H1 (cell line): ENCODE data around the gene SLC38A1. TPM values are rescaled to one million over a fixed set of nuclear protein-coding genes. Genes with fewer than 3 reads are reported as not detected.

Experiments
- CTCF ChIA-PET: fragments of 300-600 bp; sonication (Branson Sonifier 250); formaldehyde crosslinking; loops from one replicate; lab custom pipeline; 2021; ENCODE audit not compliant: partially characterized antibody; lab: Charles Lee
- POLR2A ChIA-PET: fragments of 300-600 bp; sonication (Branson Sonifier 250); formaldehyde crosslinking; loops from one replicate; lab custom pipeline; 2021; ENCODE audit warnings: inconsistent platforms; ENCODE audit not compliant: partially characterized antibody; lab: Charles Lee
- DNase-seq, 2 experiments: peaks; one replicate each; pipeline versions ENCODE4 v3.0.0 to v3.0.0-alpha.2; 2010 to 2022; ENCODE audit warnings: low spot score in 2 of 2, low read depth in 1 of 2, mixed read lengths in 1 of 2
- FAIRE-seq: peaks from 2 replicates; lab custom pipeline; 2011; peaks lifted over from hg19 to GRCh38; lab: Jason Lieb, UNC
- H2AFZ ChIP-seq: 2 replicates; pipeline ENCODE4 v1.8.1; 2012; ENCODE audit warnings: low read length, inconsistent platforms
- H2AK5ac ChIP-seq: 2 replicates; pipeline ENCODE4 v1.6.1; 2013; ENCODE audit warnings: low read depth, low read length
- H2BK120ac ChIP-seq: replicated peaks from 2 replicates; pipeline ENCODE3; 2013; ENCODE audit warnings: low read depth, low read length, inconsistent platforms
- H2BK12ac ChIP-seq: 2 replicates; pipeline ENCODE4 v1.6.1; 2013; ENCODE audit warnings: low read depth, low read length
- H2BK15ac ChIP-seq: 2 replicates; pipeline ENCODE4 v1.6.1; 2013; ENCODE audit warnings: low read length
- H2BK20ac ChIP-seq: 2 replicates; pipeline ENCODE4 v1.6.1; 2013; ENCODE audit warnings: low read length
- H2BK5ac ChIP-seq: 2 replicates; pipeline ENCODE4 v1.6.1; 2013; ENCODE audit warnings: low read depth, low read length
- H3K14ac ChIP-seq: 2 replicates; pipeline ENCODE4 v1.6.1; 2013; ENCODE audit warnings: inconsistent platforms; ENCODE audit not compliant: insufficient read length
- H3K18ac ChIP-seq: 2 replicates; pipeline ENCODE4 v1.6.1; 2013; ENCODE audit warnings: low read length; ENCODE audit errors: extremely low read depth
- H3K23ac ChIP-seq: 2 replicates; pipeline ENCODE4 v1.6.1; 2013; ENCODE audit warnings: inconsistent platforms; ENCODE audit not compliant: insufficient read length
- H3K23me2 ChIP-seq: 2 replicates; pipeline ENCODE4 v1.6.1; 2013; ENCODE audit warnings: low read depth, low read length
- H3K27ac ChIP-seq: 2 replicates; pipeline ENCODE4 v1.6.1; 2011; ENCODE audit warnings: low read depth, low read length, inconsistent platforms
- H3K27me3 ChIP-seq, 4 experiments: replicated peaks in 1 of 4; 1 replicate in 1 of 4; 2 replicates in 3 of 4; pipeline versions ENCODE4 v1.6.1 to v1.8.1; 2011 to 2013; ENCODE audit warnings: low read length in 3 of 4, mild to moderate bottlenecking in 3 of 4, inconsistent platforms in 2 of 4, mixed read lengths in 2 of 4, moderate library complexity in 1 of 4; ENCODE audit not compliant: control insufficient read depth in 3 of 4, insufficient read depth in 3 of 4; ENCODE audit errors: extremely low read depth in 1 of 4
- H3K36me3 ChIP-seq, 4 experiments: 2 replicates each; pipeline versions ENCODE4 v1.6.1 to v1.8.1; 2011 to 2013; ENCODE audit warnings: mild to moderate bottlenecking in 4 of 4, low read length in 3 of 4, moderate library complexity in 2 of 4, control low read depth in 1 of 4, inconsistent platforms in 1 of 4; ENCODE audit not compliant: insufficient read depth in 4 of 4, control insufficient read depth in 2 of 4
- H3K4ac ChIP-seq: replicated peaks from 2 replicates; pipeline ENCODE3; 2013; ENCODE audit warnings: low read length, low read depth, mixed read lengths, inconsistent platforms; ENCODE audit not compliant: insufficient read length
- H3K4me1 ChIP-seq, 4 experiments: replicated peaks in 1 of 4; 1 replicate in 1 of 4; 2 replicates in 3 of 4; pipeline versions ENCODE4 v1.6.1 to v1.8.1; 2011 to 2013; ENCODE audit warnings: low read length in 3 of 4, inconsistent platforms in 2 of 4, mixed read lengths in 1 of 4; ENCODE audit not compliant: insufficient read depth in 4 of 4, control insufficient read depth in 3 of 4
- H3K4me2 ChIP-seq, 2 experiments: 2 replicates each; pipeline versions ENCODE4 v1.6.1 to v1.8.1; 2011 to 2013; ENCODE audit warnings: low read depth in 2 of 2, low read length in 2 of 2, control low read depth in 1 of 2, inconsistent platforms in 1 of 2, mild to moderate bottlenecking in 1 of 2; ENCODE audit not compliant: insufficient read depth in 1 of 2
- H3K4me3 ChIP-seq, 4 experiments: fragments of 200-600, 300-600 bp in 1 of 4; sonication (generic), shearing (Covaris generic), sonication (Bioruptor Twin) in 1 of 4; 2 replicates each; pipeline versions ENCODE4 v1.5.1 to v1.8.1; 2011 to 2016; ENCODE audit warnings: low read length in 4 of 4, low read depth in 3 of 4, control low read depth in 2 of 4, inconsistent platforms in 2 of 4, mild to moderate bottlenecking in 2 of 4, mixed read lengths in 1 of 4, moderate library complexity in 1 of 4; ENCODE audit not compliant: insufficient read depth in 2 of 4; ENCODE audit errors: extremely low read depth in 1 of 4
- H3K56ac ChIP-seq: replicated peaks from 2 replicates; pipeline ENCODE3; 2013; ENCODE audit warnings: low read depth, mild to moderate bottlenecking, mixed read lengths, low read length, inconsistent platforms; ENCODE audit not compliant: insufficient read length
- H3K79me1 ChIP-seq: 2 replicates; pipeline ENCODE4 v1.6.1; 2013; ENCODE audit warnings: low read depth, low read length, control low read depth
- H3K79me2 ChIP-seq, 2 experiments: 2 replicates each; pipeline versions ENCODE4 v1.6.1 to v1.8.1; 2012 to 2013; ENCODE audit warnings: low read length in 2 of 2, mild to moderate bottlenecking in 2 of 2, inconsistent platforms in 1 of 2; ENCODE audit not compliant: insufficient read depth in 2 of 2, control insufficient read depth in 1 of 2
- H3K9ac ChIP-seq, 4 experiments: replicated peaks in 1 of 4; 1 replicate in 1 of 4; 2 replicates in 3 of 4; pipeline versions ENCODE4 v1.6.1 to v1.8.1; 2011 to 2013; ENCODE audit warnings: low read depth in 3 of 4, low read length in 3 of 4, control low read depth in 2 of 4, mild to moderate bottlenecking in 2 of 4, moderate library complexity in 2 of 4, inconsistent platforms in 1 of 4; ENCODE audit errors: extremely low read depth in 1 of 4
- H3K9me3 ChIP-seq, 2 experiments: 2 replicates each; pipeline versions ENCODE4 v1.6.1 to v1.8.1; 2012 to 2013; ENCODE audit warnings: mild to moderate bottlenecking in 2 of 2, moderate library complexity in 2 of 2, control low read depth in 1 of 2, inconsistent platforms in 1 of 2, low read depth in 1 of 2, low read length in 1 of 2, mixed read lengths in 1 of 2; ENCODE audit not compliant: insufficient read depth in 2 of 2
- H4K20me1 ChIP-seq, 2 experiments: replicated peaks in 1 of 2; 2 replicates each; pipeline versions ENCODE3 to v1.8.1; 2011 to 2013; ENCODE audit warnings: inconsistent platforms in 2 of 2, low read length in 2 of 2, mild to moderate bottlenecking in 1 of 2; ENCODE audit not compliant: insufficient read depth in 2 of 2, control insufficient read depth in 1 of 2
- H4K5ac ChIP-seq: 2 replicates; pipeline ENCODE4 v1.6.1; 2013; ENCODE audit warnings: low read length, low read depth, mixed read lengths, inconsistent platforms; ENCODE audit not compliant: insufficient read length
- H4K8ac ChIP-seq: 2 replicates; pipeline ENCODE4 v1.8.0; 2013; ENCODE audit warnings: mild to moderate bottlenecking, moderate library complexity, low read length, inconsistent platforms; ENCODE audit not compliant: insufficient read depth; ENCODE audit errors: extremely low read depth
- H4K91ac ChIP-seq: replicated peaks from 2 replicates; pipeline ENCODE3; 2013; ENCODE audit warnings: low read length, mixed read lengths, inconsistent platforms; ENCODE audit not compliant: insufficient read length
- ASH2L ChIP-seq: fragments of 200-600, 300-600 bp; sonication (generic); IDR thresholded peaks from one replicate; pipeline ENCODE4 v1.7.1; 2017; ENCODE audit warnings: low read length
- ATF3 ChIP-seq: IDR thresholded peaks from 2 replicates; pipeline ENCODE4 v1.6.1; 2011; ENCODE audit warnings: low read depth, mild to moderate bottlenecking, low read length; ENCODE audit not compliant: insufficient read depth
- CEBPB ChIP-seq: IDR thresholded peaks from 2 replicates; pipeline ENCODE4 v1.6.1; 2012; ENCODE audit warnings: low read depth, low read length
- CREB1 ChIP-seq: IDR thresholded peaks from 2 replicates; pipeline ENCODE4 v1.6.1; 2012; ENCODE audit warnings: inconsistent platforms
- EP300 ChIP-seq, 2 experiments: IDR thresholded peaks; 1 replicate in 1 of 2; 2 replicates in 1 of 2; pipeline ENCODE4 v1.6.1; 2011 to 2012; ENCODE audit warnings: low read depth in 2 of 2, low read length in 2 of 2, mild to moderate bottlenecking in 2 of 2, borderline replicate concordance in 1 of 2, inconsistent platforms in 1 of 2, moderate library complexity in 1 of 2
- JUND ChIP-seq: IDR thresholded peaks from 2 replicates; pipeline ENCODE4 v1.6.1; 2011; ENCODE audit warnings: mild to moderate bottlenecking, improper control_type of control experiment, low read length
- KDM1A ChIP-seq: fragments of 200-600, 300-600 bp; sonication (generic); IDR thresholded peaks from 2 replicates; pipeline ENCODE4 v1.7.1; 2016; ENCODE audit warnings: mild to moderate bottlenecking, low read length, borderline replicate concordance
- RFX5 ChIP-seq: IDR thresholded peaks from 2 replicates; pipeline ENCODE4 v1.6.1; 2011; ENCODE audit warnings: low read depth, low read length, improper control_type of control experiment, borderline replicate concordance
- SIX5 ChIP-seq: IDR thresholded peaks from 2 replicates; pipeline ENCODE4 v1.6.1; 2011; ENCODE audit warnings: mild to moderate bottlenecking, low read depth, low read length
- SRF ChIP-seq: IDR thresholded peaks from 2 replicates; pipeline ENCODE4 v1.6.1; 2011; ENCODE audit warnings: mild to moderate bottlenecking, low read depth, low read length, moderate library complexity
- TAF1 ChIP-seq: IDR thresholded peaks from 2 replicates; pipeline ENCODE4 v1.6.1; 2011; ENCODE audit warnings: mild to moderate bottlenecking, low read depth, low read length
- TAF7 ChIP-seq: optimal IDR thresholded peaks from 2 replicates; pipeline ENCODE3; 2011; ENCODE audit warnings: low read depth, mild to moderate bottlenecking, inconsistent platforms, low read length, moderate library complexity, borderline replicate concordance
- WGBS, 2 experiments: shearing (Covaris generic) in 1 of 2; methylation state at CpG; one replicate each; pipeline versions ENCODE4 v1.1.6 to v1.1.7; 2013 to 2015; ENCODE audit warnings: low lambda C conversion rate in 2 of 2, mixed read lengths in 2 of 2, inconsistent platforms in 1 of 2, low coverage in 1 of 2, missing lambda C conversion rate in 1 of 2; ENCODE audit not compliant: insufficient replicate concordance in 2 of 2, insufficient coverage in 1 of 2, insufficient read length in 1 of 2; ENCODE audit errors: extremely low coverage in 1 of 2, missing lambda C conversion rate in 1 of 2; 5-methylcytosine and 5-hydroxymethylcytosine counted together
- polyA plus RNA-seq, 7 experiments: library from polyadenylated mRNA; depleted of rRNA in 3 of 7; stranded (reverse) in 5 of 7; unstranded in 2 of 7; fragments of >200 nt in 5 of 7; fragments of 200-250 nt in 2 of 7; gene quantifications; 1 replicate in 5 of 7; 2 replicates in 1 of 7; 4 replicates in 1 of 7; pipeline versions ENCODE4 v1.2.1 to v1.2.3, GENCODE V29; 2011 to 2013; ENCODE audit warnings: missing spikeins in 2 of 7, mixed read lengths in 2 of 7
- total RNA-seq: library from RNA; stranded (reverse); fragmentation: NEBNext Ultra II Directional; extraction: Animal tissue kit (Norgen Biotek cat#: 25700); gene quantifications from 2 replicates; pipeline ENCODE4 v1.2.1, GENCODE V29; 2021

SLC38A1 gene
- total and polyA plus RNA-seq, 2 of the 8 experiments (the other 6 are each of a cell fraction or from before 2014, with no cell fraction given): 83.4 to 242 TPM

GRCh38 chr12:46214668-46215436 lies 54.0 kb downstream of the SLC38A1 start:
- H4K5ac ChIP-seq: no peak overlapping the region
- TF ChIP-seq SRF: no peak
- TF ChIP-seq SIX5: no peak
- TF ChIP-seq ASH2L: no peak
- TF ChIP-seq RFX5: no peak
- TF ChIP-seq TAF1: no peak
- no peak for TF ChIP-seq CEBPB
- no peak for TF ChIP-seq CREB1
- no peak for TF ChIP-seq ATF3
- TF ChIP-seq KDM1A: no peak
- TF ChIP-seq TAF7: no peak
- TF ChIP-seq EP300 (IDR thresholded peaks at IDR 0.05; ENCODE audit: borderline replicate concordance in 1 of 2, low read depth in 2 of 2, low read length in 2 of 2): no peak
- no peak for TF ChIP-seq JUND

More at GRCh38 chr12:46214668-46215436, 54.0 kb downstream of the SLC38A1 start:
- Histone ChIP-seq H3K27me3 (no peaks in the 10 kb centered on the region), H3K4me2 (no peak overlapping the region), H2BK20ac (no peak overlapping the region), H3K18ac (no peak overlapping the region), H2BK5ac (no peak overlapping the region), H2BK15ac (no peak overlapping the region), H2BK12ac (no peak overlapping the region), H2AFZ (no peak overlapping the region), H4K20me1 (peaks cover 8 to 19% of the 10 kb centered on the region in 2 experiments), H3K36me3 (peaks cover 0 to 62% (median 29%) of the 10 kb centered on the region in 4 experiments; a peak in 7 of 8 replicates), H3K14ac (no peak overlapping the region), H3K79me1 (peaks cover 10% of the 10 kb centered on the region; the same call in 1 of the 2 replicates), H4K8ac (no peak overlapping the region), H3K9ac (peak overlapping the region in 1 of 4 experiments; percentile 54; a peak in 1 of 7 replicates), H3K56ac (no peak overlapping the region), H3K4ac (no peak overlapping the region), H3K23me2 (no peaks in the 10 kb centered on the region), H3K9me3 (no peaks in the 10 kb centered on the region), H3K23ac (no peak overlapping the region), H3K79me2 (peaks cover 0 to 84% of the 10 kb centered on the region in 2 experiments; a peak in 2 of 4 replicates), H3K4me1 (peaks cover 0 to 10% (median 3%) of the 10 kb centered on the region in 4 experiments; a peak in 3 of 7 replicates), H2AK5ac (no peak overlapping the region), H2BK120ac (no peak overlapping the region), H3K27ac (0 out of 2 replicates have a peak overlapping the region, but pooled peaks have one; percentile 18), H3K4me3 (no peak overlapping the region), H4K91ac (no peak overlapping the region)
- FAIRE-seq (no peak), DNase-seq (no peak)
- ChIA-PET CTCF (interaction anchor here (0.6 to 1.6 kb wide), 7 partner anchors 9 to 805 kb away, joined by 3 to 7 read pairs (median 4); no protein-coding TSS in a partner anchor), POLR2A (interaction anchor here (0.8 to 1.9 kb wide), 7 partner anchors 10 to 55 kb away, joined by 3 to 9 read pairs (median 4); partner anchors contain the start of gene SLC38A1)
- WGBS, 2 experiments: 94% methylated on average over 7 of the region's 7 CpGs; no CpG with 5 or more reads in 1 of the 2 experiments
